Measurements from ENCODE around the gene AVPR1A.
A peak's percentile ranks its signal among the peaks of the same experiment; 100 is the strongest.
"Not testable (repeated sequence)": the region's sequence is repeated elsewhere in the genome, so short reads cannot be mapped to it uniquely, and the experiment has no call there.

AVPR1A gene

GRCh38 chr12:63150713-63151622 is at the start of gene AVPR1A:
Gene AVPR1A, minus strand, starts transcription at chr12:63151201. Its CDS starts 365 bp downstream, at chr12:63150836.
- DNase-seq: peak; percentile 21 to 80 (median 74)

- DNase-seq: no peak
Observed at GRCh38 chr12:63196168-63196567, 45.2 kb upstream of the AVPR1A start.

DNA sequence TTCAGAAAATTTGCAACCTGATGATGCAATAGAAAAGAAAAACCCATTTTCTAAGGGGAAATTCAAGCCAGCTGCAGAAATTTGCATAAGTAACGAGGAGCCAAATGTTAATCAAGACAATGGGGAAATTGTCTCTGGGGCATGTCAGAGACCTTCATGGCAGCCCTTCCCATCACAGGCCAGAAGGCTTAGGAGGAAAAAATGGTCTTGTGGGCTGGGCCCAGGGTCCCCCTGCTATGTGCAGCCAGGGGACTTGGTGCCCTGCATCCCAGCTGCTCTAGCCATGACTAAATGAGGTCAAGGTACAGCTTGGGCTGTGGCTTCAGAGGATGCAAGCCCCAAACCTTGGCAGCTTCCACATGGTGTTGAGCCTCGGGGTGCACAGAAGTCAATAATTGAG is 28.2 kb upstream of the AVPR1A start:
- DNase-seq: no peak

GRCh38 chr12:63170321-63170720 is 19.3 kb upstream of the AVPR1A start:
- DNase-seq: peak in 1 of 3 experiments; percentile 9

- DNase-seq: not testable (repeated sequence)
Observed at GRCh38 chr12:63167741-63168140, 16.7 kb upstream of the AVPR1A start.

- peak in 2 of 3 experiments; percentile 16 to 83 for DNase-seq
Observed at GRCh38 chr12:63164911-63165310, 13.9 kb upstream of the AVPR1A start.

GRCh38 chr12:63163541-63163940 is 12.5 kb upstream of the AVPR1A start:
- DNase-seq: peak in 1 of 3 experiments; percentile 55

DNA sequence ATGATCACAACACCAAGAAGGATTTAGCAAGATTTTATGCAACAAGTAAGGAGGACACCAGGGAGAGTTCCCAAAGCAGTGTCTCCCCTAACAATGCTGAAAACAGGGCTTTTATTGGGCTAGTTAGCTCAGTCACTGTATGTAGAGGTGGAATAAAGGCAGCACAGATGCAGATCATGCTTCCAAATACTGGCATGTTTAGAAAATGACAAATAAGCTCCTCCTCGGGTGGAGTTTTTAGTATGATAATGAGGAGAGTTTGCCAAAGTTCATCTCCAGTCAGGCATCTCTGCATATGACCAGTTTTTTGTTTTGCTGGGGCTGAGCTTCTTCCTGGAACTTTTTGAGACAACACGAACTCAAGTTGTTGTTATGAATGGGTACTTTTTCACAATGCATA is 4.4 kb upstream of the AVPR1A start:
- no peak for DNase-seq

DNA sequence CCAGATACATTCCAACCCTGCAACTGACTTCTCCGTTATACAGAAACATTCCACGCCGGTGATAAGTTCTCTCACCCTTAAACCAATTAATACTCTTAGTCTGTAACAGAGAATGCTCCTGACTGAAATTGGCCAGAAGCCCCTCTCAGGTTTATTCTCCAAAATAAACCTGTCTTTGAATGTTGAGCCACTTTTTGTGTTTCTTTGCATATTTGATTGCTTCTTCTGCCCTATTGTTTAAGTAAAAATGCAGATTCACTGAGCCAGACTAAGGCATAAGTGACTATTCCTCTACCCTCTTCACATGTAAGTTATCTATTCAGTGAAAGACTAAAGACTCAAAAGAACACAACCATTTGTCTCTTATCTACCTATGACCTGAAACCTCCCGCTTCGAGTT is 3.6 kb upstream of the AVPR1A start:
- no peak for DNase-seq

DNA sequence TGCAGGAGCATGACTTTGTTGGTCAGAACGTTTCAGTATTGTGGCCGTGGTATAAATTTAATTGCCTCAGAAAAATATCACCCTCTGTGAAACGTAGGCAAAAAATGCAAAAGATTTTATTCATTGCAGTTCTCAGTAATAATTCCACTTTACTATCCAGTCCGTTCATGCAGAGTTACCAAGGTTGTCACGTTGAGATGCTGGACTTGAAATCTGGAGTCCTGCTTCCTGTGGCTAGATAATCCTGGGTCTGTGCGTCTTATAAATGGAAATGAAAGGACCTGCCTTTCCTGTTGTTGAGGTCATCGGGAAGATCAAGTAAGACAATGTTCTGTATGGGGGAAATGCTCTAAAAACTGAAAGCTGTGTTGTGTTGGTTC is 1.3 kb upstream of the AVPR1A start:
- DNase-seq: no peak

DNA sequence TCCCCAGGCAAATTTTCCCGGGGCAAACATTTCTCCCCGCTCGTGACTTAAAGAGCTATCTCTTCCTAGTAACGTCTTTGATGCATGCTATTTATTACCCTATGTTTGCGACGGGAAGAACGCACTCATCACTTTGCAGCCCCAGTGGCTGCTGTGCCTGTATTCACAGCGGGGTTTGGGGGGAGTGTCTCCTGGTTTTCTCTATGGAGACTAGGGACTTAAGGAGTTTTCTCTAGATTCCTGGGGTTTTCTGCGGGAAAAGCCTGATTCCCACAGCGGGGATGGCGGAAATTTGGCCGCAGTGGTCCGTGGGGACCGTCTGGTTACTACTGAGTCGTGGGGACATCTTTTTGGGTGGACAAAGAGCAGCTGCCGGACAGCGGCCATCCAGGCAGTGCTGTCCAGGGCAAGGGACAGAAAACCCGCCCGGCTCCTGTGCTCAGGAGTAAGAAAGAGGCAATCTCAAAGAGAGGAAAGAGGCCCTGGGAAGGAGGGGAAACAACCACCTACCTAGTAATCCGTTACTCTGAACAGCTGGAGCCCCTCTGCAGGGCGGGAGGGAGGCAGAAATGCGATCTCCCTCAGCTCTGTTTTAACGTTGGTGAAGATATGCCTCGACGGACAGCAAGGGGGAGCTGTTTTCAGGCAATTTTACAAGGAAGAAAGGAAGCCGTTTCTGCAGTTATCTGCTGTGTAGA is 771 bp upstream of the AVPR1A start:
- peak; percentile 65 to 87 (median 74) for DNase-seq

GRCh38 chr12:63149909-63150712 is 890 bp downstream of the AVPR1A start:
- peak in 2 of 3 experiments; percentile 70 to 73 for DNase-seq

GRCh38 chr12:63144556-63144955 is 6.4 kb downstream of the AVPR1A start:
- DNase-seq: no peak

- no peak for DNase-seq
Observed at GRCh38 chr12:63138488-63138887, 12.5 kb downstream of the AVPR1A start.

- no peak for DNase-seq
Observed at GRCh38 chr12:63133981-63134380, 17.0 kb downstream of the AVPR1A start.

GRCh38 chr12:63132201-63132600 is 18.8 kb downstream of the AVPR1A start:
- no peak for DNase-seq

DNA sequence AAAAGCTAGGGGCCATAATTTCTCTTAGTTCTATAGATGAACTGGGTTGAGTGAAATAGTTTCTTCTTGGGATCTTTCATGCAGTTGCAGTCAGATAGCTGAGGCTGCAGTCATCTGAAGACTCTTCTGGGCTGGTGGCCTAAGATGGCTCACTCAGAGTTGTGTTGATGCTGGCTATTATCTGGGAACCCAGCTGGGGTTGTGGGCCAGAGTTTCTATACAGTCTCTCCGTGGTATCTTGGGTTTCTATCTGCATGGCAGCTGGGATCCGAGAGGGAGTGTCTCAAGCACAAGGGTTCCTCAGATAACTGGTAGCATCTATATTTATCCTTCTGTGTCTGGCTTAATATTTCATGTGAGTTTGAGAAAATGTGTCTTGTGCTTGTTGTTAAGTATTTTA is 21.1 kb downstream of the AVPR1A start:
- DNase-seq: no peak

DNA sequence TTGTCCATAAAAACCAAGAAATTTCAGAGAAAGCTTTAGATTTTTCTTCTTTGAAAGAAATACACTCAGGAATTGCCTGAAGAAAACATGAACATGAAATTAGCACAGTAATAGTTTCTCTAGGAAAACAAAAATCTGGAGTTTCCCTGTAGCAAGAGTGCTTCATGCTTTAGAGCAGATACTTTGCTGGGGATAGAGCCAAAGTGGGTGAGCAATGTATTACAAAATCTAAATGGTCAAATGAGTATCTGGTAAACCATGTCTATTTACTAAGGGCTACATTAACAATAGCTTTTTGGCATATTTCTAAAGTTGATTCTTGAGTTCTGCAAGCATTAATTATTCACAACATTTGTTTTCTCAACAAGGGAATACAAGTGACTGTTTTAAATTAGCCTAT is 26.2 kb downstream of the AVPR1A start:
- no peak for DNase-seq

DNA sequence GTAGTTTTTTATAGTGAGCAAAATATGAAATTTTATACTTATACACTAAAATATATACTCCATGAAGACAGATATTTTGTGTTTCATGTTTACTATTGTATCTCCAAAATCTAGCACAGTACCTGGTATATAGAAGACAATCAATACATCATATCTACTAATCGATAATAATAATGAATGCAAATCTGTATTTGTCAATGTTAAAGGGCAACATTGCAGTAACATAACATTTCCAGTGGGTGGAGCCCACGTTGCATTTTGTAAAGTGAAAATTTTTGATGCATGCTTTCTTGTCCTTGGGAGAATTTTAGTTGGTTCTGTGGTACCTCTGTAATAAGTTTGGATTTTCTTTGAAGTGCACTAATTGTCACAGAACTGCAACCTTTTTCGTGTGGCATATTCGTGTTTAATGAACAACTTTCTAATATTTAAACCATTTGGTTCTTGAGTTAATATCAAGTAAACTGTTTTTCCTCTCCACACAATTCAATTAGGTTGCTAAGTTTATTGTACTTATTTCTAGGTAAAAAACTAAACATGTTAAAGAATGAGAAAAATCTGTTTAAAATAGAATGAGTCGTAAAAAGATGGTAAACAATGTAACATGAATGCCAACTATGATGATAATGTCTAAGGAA is 47.4 kb downstream of the AVPR1A start:
- DNase-seq: peak; percentile 15 to 71 (median 49)

- DNase-seq: no peak
Observed at GRCh38 chr12:63101920-63102319, 49.1 kb downstream of the AVPR1A start.

DNA sequence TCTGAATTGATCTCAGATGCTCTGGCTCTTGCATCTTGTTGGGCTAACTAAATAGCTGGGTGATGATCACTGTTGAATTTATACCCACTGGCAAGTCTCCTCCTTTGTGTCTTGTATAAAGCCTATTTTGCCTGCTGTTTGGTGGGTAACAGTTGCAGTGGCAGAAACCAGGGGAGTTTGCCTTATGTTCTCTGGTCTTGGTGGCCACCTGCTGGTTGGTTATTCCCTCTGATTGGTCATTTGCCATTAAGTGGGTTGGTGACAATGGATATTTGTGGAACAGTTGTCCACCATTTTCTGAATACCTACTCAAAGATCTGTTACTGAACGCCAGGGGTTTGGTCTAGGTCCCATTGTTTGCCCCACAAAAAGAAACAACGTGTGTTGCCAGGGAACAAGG is 52.1 kb downstream of the AVPR1A start:
- peak in 2 of 3 experiments; percentile 24 to 56 for DNase-seq

DNA sequence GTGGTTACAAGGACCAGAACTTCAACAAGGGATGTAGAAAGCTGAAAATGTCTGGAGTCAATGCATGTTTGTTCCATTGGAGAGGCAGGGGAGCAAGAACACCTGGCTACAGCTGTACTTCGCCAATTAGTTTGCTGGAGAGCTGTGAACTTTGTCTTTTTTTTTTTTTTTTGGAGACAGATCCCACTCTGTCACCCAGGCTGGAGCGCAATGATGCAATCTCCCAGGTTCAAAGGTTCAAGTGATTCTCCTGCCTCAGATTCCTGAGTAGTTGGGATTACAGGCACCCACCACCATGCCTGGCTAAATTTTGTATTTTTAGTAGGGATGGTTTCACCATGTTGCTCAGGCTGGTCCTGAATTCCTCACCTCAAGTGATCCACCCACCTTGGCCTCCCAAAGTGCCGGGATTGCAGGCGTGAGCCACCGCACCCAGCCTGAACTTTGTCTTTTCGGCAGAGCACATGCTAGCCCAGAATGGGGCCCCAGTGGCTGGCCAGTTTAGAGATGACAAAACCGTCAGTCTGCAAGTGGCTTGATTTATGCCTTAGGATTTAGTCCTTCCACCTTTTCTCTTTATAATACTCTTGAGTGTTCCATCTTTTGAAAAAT is 55.5 kb downstream of the AVPR1A start:
- DNase-seq: no peak

Measured in NCI-H1417 (cell line).